Subcutaneous abdominal adipose tissue (tissue), 5 donors: ENCODE data around the gene IRF1.

Source experiments
- H3K27ac ChIP-seq: one replicate; pipeline ENCODE4 v1.7.0; 2013; ENCODE audit warnings: low read depth, mild to moderate bottlenecking, inconsistent platforms, low read length, moderate library complexity
- H3K27me3 ChIP-seq, 5 donors: one replicate each; pipeline ENCODE4 v1.7.0; 2013; ENCODE audit warnings: low read length in 5 of 5, inconsistent platforms in 1 of 5; ENCODE audit not compliant: control insufficient read depth in 5 of 5, insufficient read depth in 4 of 5
- H3K36me3 ChIP-seq, 5 donors: one replicate each; pipeline ENCODE4 v1.7.0; 2013; ENCODE audit warnings: low read length in 5 of 5; ENCODE audit not compliant: control insufficient read depth in 5 of 5, insufficient read depth in 5 of 5
- H3K4me1 ChIP-seq, 5 donors: one replicate each; pipeline ENCODE4 v1.7.0; 2013; ENCODE audit warnings: low read length in 5 of 5, mild to moderate bottlenecking in 3 of 5, moderate library complexity in 1 of 5; ENCODE audit not compliant: control insufficient read depth in 5 of 5, insufficient read depth in 5 of 5
- H3K4me3 ChIP-seq, 5 donors: one replicate each; pipeline ENCODE4 v1.7.0; 2013; ENCODE audit warnings: low read length in 5 of 5, low read depth in 1 of 5
- H3K9ac ChIP-seq, 5 donors: one replicate each; pipeline ENCODE4 v1.7.0; 2013; ENCODE audit warnings: low read length in 5 of 5, mild to moderate bottlenecking in 4 of 5, moderate library complexity in 3 of 5
- H3K9me3 ChIP-seq, 5 donors: one replicate each; pipeline ENCODE4 v1.7.0; 2013; ENCODE audit warnings: low read length in 5 of 5; ENCODE audit not compliant: control insufficient read depth in 5 of 5
- donor health status: healthy.
- donor health status: healthy.
- donor health status: healthy.
- donor health status: healthy.
- donor health status: healthy.

Gene IRF1

GRCh38 chr5:132435886-132436285, 54.7 kb downstream of the IRF1 start:
- peak overlapping the region; percentile 45 for H3K27ac ChIP-seq
- peaks cover 23 to 72% (median 55%) of the 10 kb centered on the region in 5 donors for H3K4me1 ChIP-seq
- peaks cover 0 to 7% (median 4%) of the 10 kb centered on the region in 5 donors for H3K36me3 ChIP-seq
- H3K9me3 ChIP-seq: no peaks in the 10 kb centered on the region
- H3K4me3 ChIP-seq: no peak overlapping the region
- H3K9ac ChIP-seq: no peak overlapping the region
- no peaks in the 10 kb centered on the region for H3K27me3 ChIP-seq

- no peaks in the 10 kb centered on the region for H3K27me3 ChIP-seq
- H3K9ac ChIP-seq: peak overlapping the region in 1 of 5 donors; percentile 15
- peaks cover 0 to 10% (median 4%) of the 10 kb centered on the region in 5 donors for H3K36me3 ChIP-seq
- H3K9me3 ChIP-seq: no peaks in the 10 kb centered on the region
- peaks cover 23 to 76% (median 55%) of the 10 kb centered on the region in 5 donors for H3K4me1 ChIP-seq
- peak overlapping the region; percentile 45 for H3K27ac ChIP-seq
- no peak overlapping the region for H3K4me3 ChIP-seq
Observed at GRCh38 chr5:132435447-132435846, 55.1 kb downstream of the IRF1 start.

GRCh38 chr5:132434416-132435286, 55.9 kb downstream of the IRF1 start:
- peak overlapping the region in 2 of 5 donors; percentile 15 to 30 for H3K9ac ChIP-seq
- peak overlapping the region; percentile 45 for H3K27ac ChIP-seq
- no peak overlapping the region for H3K4me3 ChIP-seq
- peaks cover 0 to 10% (median 4%) of the 10 kb centered on the region in 5 donors for H3K36me3 ChIP-seq
- peaks cover 21 to 79% (median 53%) of the 10 kb centered on the region in 5 donors for H3K4me1 ChIP-seq
- H3K9me3 ChIP-seq: no peaks in the 10 kb centered on the region
- no peaks in the 10 kb centered on the region for H3K27me3 ChIP-seq

- Histone ChIP-seq H3K9ac (no peak overlapping the region), H3K27me3 (no peaks in the 10 kb centered on the region), H3K27ac (no peak overlapping the region), H3K36me3 (peaks cover 0 to 10% (median 4%) of the 10 kb centered on the region in 5 donors), H3K9me3 (no peaks in the 10 kb centered on the region), H3K4me1 (peaks cover 19 to 79% (median 53%) of the 10 kb centered on the region in 5 donors), H3K4me3 (no peak overlapping the region)
Observed at GRCh38 chr5:132433141-132433540, 57.4 kb downstream of the IRF1 start.

GRCh38 chr5:132431632-132432031, 58.9 kb downstream of the IRF1 start:
- Histone ChIP-seq H3K36me3 (peaks cover 0 to 10% (median 4%) of the 10 kb centered on the region in 5 donors), H3K9me3 (no peaks in the 10 kb centered on the region), H3K27ac (no peak overlapping the region), H3K27me3 (no peaks in the 10 kb centered on the region), H3K4me3 (no peak overlapping the region), H3K9ac (no peak overlapping the region), H3K4me1 (peaks cover 23 to 80% (median 54%) of the 10 kb centered on the region in 5 donors)
